ENCODE results near the gene ADCY5. TPM values are rescaled to one million over a fixed set of nuclear protein-coding genes. Genes with fewer than 3 reads are reported as not detected.

ADCY5 gene
- polyA plus RNA-seq, 3 donors: not detected

GRCh38 chr3:123423806-123424205 is 25.1 kb downstream of the ADCY5 start:
- Histone ChIP-seq H3K79me2 (ENCODE audit: insufficient read depth, low read length) (no peaks in the 10 kb centered on the region), H3K9me3 (replicated peaks in 1 of 2; ENCODE audit: control insufficient read depth in 1 of 2, insufficient read depth in 1 of 2, low read length in 2 of 2) (no peaks in the 10 kb centered on the region), H3K27me3 (ENCODE audit: control insufficient read depth in 2 of 2, insufficient read depth in 2 of 2, low read length in 2 of 2) (no peaks in the 10 kb centered on the region), H3K36me3 (replicated peaks in 1 of 2; ENCODE audit: control insufficient read depth in 1 of 2, insufficient read depth in 2 of 2, low read length in 2 of 2) (no peaks in the 10 kb centered on the region), H4K20me1 (ENCODE audit: insufficient read depth, low read length) (no peaks in the 10 kb centered on the region), H2AFZ (ENCODE audit: insufficient read depth, low read depth, low read length, poor library complexity, severe bottlenecking) (no peak overlapping the region), H3K9ac (ENCODE audit: insufficient read depth, low read length, poor library complexity, severe bottlenecking) (no peak overlapping the region), H3K4me3 (replicated peaks in 1 of 3; ENCODE audit: low read depth in 2 of 3, low read length in 3 of 3) (no peak overlapping the region), H3K4me2 (replicated peaks; ENCODE audit: extremely low read depth, low read length, poor library complexity, severe bottlenecking) (no peak overlapping the region), H3K27ac (ENCODE audit: low read depth in 1 of 2, low read length in 2 of 2) (no peak overlapping the region), H3K4me1 (ENCODE audit: control insufficient read depth in 1 of 2, insufficient read depth in 2 of 2, low read length in 2 of 2) (no peaks in the 10 kb centered on the region)
- no peaks in the 10 kb centered on the region for H3K4me1 Mint-ChIP-seq
- H3K27me3 Mint-ChIP-seq (ENCODE audit: low read depth in 3 of 3): peaks cover 2 to 6% (median 4%) of the 10 kb centered on the region in 3 donors
- intact Hi-C loops (cut with micrococcal nuclease): no loop called here
- no peak overlapping the region for H3K4me3 Mint-ChIP-seq
- 89% methylated on average over 4 of the region's 7 CpGs for WGBS (ENCODE audit: insufficient coverage)
- no peak overlapping the region for H3K27ac Mint-ChIP-seq
- TF ChIP-seq, protein P1, sequence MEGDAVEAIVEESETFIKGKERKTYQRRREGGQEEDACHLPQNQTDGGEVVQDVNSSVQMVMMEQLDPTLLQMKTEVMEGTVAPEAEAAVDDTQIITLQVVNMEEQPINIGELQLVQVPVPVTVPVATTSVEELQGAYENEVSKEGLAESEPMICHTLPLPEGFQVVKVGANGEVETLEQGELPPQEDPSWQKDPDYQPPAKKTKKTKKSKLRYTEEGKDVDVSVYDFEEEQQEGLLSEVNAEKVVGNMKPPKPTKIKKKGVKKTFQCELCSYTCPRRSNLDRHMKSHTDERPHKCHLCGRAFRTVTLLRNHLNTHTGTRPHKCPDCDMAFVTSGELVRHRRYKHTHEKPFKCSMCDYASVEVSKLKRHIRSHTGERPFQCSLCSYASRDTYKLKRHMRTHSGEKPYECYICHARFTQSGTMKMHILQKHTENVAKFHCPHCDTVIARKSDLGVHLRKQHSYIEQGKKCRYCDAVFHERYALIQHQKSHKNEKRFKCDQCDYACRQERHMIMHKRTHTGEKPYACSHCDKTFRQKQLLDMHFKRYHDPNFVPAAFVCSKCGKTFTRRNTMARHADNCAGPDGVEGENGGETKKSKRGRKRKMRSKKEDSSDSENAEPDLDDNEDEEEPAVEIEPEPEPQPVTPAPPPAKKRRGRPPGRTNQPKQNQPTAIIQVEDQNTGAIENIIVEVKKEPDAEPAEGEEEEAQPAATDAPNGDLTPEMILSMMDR (IDR thresholded peaks at IDR 0.05): no peak
- no peaks in the 10 kb centered on the region for H3K36me3 Mint-ChIP-seq
- no peaks in the 10 kb centered on the region for H3K9me3 Mint-ChIP-seq
- DNase-seq: no peak

DNA sequence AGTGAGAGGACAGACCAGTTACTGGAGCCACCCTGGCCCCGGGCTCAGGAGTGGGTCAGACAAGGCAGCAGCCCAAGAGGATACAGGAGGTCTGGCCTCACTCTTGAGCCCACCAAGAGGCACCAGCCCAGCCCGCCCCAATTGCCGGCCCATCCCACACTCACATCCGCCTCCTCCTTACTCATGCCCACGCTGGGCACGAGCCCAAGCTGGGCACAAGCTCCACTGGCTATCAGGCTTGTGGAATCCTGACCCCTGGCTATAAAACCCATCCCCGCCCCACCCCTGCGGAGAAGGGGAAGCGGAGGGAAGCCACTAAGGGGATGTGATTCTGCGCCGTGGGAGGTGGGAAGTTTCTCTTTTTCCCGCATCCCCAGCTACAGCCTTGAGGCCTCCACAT is 25.9 kb downstream of the ADCY5 start:
- 90% methylated on average over 6 of the region's 12 CpGs for WGBS (ENCODE audit: insufficient coverage)
- H3K27me3 ChIP-seq (ENCODE audit: control insufficient read depth in 2 of 2, insufficient read depth in 2 of 2, low read length in 2 of 2): no peaks in the 10 kb centered on the region
- H3K4me3 Mint-ChIP-seq: no peak overlapping the region
- no peaks in the 10 kb centered on the region for H3K36me3 Mint-ChIP-seq
- TF ChIP-seq, protein P1 (IDR thresholded peaks at IDR 0.05): no peak
- no peaks in the 10 kb centered on the region for H3K9me3 ChIP-seq (replicated peaks in 1 of 2; ENCODE audit: control insufficient read depth in 1 of 2, insufficient read depth in 1 of 2, low read length in 2 of 2)
- H3K9ac ChIP-seq (ENCODE audit: insufficient read depth, low read length, poor library complexity, severe bottlenecking): no peak overlapping the region
- no peaks in the 10 kb centered on the region for H3K4me1 Mint-ChIP-seq
- no peaks in the 10 kb centered on the region for H4K20me1 ChIP-seq (ENCODE audit: insufficient read depth, low read length)
- no peak overlapping the region for H3K27ac Mint-ChIP-seq
- no peak overlapping the region for H3K4me3 ChIP-seq (replicated peaks in 1 of 3; ENCODE audit: low read depth in 2 of 3, low read length in 3 of 3)
- H3K79me2 ChIP-seq (ENCODE audit: insufficient read depth, low read length): no peaks in the 10 kb centered on the region
- peaks cover 2 to 6% (median 2%) of the 10 kb centered on the region in 3 donors for H3K27me3 Mint-ChIP-seq (ENCODE audit: low read depth in 3 of 3)
- H3K36me3 ChIP-seq (replicated peaks in 1 of 2; ENCODE audit: control insufficient read depth in 1 of 2, insufficient read depth in 2 of 2, low read length in 2 of 2): no peaks in the 10 kb centered on the region
- H3K9me3 Mint-ChIP-seq: no peaks in the 10 kb centered on the region
- intact Hi-C loops (cut with micrococcal nuclease): no loop called here
- DNase-seq: no peak
- H2AFZ ChIP-seq (ENCODE audit: insufficient read depth, low read depth, low read length, poor library complexity, severe bottlenecking): no peak overlapping the region
- no peak overlapping the region for H3K27ac ChIP-seq (ENCODE audit: low read depth in 1 of 2, low read length in 2 of 2)
- H3K4me1 ChIP-seq (ENCODE audit: control insufficient read depth in 1 of 2, insufficient read depth in 2 of 2, low read length in 2 of 2): no peaks in the 10 kb centered on the region
- H3K4me2 ChIP-seq (replicated peaks; ENCODE audit: extremely low read depth, low read length, poor library complexity, severe bottlenecking): no peak overlapping the region

Data from CD14-positive monocyte (primary cell).